IPS DF 4.7 (cell line): ENCODE results near the gene FDX2.

Source experiments
- DNase-seq: peaks from one replicate; pipeline ENCODE4 v3.0.0-alpha.2; 2013; ENCODE audit warnings: low spot score; ENCODE audit errors: extremely low read depth

The FDX2 gene

DNA sequence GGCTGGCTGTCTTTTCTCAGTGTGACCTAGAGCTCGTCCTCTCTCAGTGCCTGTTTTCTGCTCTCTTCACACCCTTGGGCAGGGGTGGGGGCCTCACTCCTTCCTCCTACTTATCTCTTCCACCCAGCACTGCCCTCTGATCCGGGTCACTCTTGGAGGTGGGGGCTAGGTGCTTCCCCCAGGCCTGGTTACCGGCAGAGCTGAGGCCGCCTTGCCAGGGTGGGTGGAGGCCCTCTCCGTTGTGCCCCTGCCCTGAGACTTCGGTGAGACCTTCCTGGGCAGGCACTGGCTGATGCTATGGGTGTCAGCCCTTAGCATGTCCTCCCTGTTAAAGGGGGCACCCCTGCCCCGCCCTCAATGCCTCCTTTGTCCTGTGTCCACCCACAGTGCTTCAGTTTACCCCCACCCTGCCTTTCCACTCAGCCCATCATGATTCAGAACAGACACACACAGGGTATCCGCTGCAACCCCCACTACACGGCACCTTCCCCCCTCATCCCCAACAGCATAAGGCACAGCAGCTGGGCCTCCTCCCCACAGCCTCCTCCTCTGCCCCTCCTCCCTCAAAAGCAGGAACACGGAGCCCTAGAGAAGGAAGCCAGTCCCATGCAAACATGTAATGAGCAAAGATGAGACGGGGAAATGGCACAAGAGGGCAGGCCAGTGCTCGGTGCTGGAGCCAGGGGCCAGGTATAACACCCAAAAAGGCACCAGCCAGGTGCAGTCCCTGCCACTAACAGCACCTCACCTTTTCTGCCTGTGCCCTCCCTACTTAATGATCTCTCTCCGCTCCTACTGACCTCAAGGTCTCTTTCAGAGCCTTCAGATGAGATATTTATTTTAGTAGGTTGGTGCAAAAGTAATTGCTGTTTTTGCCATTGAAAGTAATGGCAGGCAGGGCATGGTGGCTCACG, 16.0 kb downstream of the FDX2 start:
- DNase-seq: no peak

DNA sequence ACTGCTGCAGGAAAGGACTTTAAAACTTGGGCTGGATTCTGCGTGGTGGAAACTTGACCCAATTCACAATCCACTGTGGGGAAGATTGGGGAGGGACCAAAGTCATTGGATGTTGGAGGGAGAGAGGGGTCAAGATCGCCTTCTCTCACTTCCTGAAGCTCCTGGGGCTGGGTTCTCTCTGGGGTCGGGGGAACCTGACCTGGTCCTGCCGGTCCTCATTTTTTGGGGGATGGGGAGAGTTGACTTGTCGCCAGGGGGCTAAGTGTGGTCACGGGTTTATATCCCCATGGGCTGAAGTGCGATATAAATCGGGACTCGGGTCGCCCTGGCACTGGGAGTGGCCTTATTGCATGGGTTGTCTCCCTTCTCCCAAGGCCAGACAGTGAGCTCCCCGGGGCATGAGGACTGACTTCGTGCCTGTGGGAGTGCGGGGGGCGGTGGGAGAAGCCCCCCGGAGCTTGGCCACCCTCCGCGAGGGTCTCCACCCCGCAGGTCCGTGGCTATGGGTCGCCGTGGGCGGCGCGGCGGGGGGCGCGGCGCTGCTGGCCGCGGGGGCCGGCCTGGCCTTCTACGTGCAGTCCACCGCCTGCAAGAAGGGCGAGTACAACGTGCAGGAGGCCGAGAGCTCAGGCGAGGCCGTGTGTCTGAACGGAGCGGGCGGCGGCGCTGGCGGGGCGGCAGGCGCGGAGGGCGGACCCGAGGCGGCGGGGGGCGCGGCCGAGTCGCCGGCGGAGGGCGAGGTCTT, 19.8 kb downstream of the FDX2 start:
- no peak for DNase-seq

DNA sequence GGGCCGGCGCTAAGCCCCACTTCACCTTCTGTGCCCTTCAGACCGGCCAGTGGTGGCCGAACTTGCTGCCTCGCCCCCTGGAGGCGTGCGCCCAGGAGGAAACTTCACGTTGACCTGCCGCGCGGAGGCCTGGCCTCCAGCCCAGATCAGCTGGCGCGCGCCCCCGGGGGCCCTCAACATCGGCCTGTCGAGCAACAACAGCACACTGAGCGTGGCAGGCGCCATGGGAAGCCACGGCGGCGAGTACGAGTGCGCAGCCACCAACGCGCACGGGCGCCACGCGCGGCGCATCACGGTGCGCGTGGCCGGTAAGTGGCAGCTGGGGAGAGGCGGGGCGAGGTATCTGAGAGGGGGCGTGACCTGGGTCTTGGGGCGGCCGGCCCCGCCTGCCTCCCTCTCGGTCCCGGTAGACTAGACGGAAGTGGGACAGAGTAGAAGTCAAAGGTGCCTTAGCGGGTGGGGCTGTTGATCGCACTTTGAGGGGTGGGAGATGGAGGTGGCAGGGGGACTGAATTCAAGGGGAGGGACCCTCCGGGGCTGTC, 20.4 kb downstream of the FDX2 start:
- no peak for DNase-seq

DNA sequence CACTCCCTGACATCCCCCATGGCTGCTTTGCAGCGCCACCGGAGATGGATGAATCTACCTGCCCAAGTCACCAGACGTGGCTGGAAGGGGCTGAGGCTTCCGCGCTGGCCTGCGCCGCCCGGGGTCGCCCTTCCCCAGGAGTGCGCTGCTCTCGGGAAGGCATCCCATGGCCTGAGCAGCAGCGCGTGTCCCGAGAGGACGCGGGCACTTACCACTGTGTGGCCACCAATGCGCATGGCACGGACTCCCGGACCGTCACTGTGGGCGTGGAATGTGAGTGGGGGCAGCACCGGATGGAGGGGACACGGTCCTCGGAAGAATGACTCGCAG, 21.5 kb downstream of the FDX2 start:
- DNase-seq: no peak

DNA sequence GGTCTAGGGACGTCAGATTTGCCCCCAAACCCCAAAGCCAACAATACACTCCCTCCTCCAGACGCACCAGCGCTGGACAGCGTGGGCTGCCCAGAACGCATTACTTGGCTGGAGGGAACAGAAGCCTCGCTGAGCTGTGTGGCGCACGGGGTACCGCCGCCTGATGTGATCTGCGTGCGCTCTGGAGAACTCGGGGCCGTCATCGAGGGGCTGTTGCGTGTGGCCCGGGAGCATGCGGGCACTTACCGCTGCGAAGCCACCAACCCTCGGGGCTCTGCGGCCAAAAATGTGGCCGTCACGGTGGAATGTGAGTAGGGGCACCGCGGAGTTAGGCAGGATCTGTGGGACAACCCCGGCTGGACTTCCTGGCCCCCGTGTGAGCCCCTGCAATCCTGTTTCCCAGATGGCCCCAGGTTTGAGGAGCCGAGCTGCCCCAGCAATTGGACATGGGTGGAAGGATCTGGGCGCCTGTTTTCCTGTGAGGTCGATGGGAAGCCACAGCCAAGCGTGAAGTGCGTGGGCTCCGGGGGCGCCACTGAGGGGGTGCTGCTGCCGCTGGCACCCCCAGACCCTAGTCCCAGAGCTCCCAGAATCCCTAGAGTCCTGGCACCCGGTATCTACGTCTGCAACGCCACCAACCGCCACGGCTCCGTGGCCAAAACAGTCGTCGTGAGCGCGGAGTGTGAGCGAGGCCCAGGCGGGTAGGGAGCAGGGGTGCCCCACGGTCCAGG, 22.0 kb downstream of the FDX2 start:
- no peak for DNase-seq

DNA sequence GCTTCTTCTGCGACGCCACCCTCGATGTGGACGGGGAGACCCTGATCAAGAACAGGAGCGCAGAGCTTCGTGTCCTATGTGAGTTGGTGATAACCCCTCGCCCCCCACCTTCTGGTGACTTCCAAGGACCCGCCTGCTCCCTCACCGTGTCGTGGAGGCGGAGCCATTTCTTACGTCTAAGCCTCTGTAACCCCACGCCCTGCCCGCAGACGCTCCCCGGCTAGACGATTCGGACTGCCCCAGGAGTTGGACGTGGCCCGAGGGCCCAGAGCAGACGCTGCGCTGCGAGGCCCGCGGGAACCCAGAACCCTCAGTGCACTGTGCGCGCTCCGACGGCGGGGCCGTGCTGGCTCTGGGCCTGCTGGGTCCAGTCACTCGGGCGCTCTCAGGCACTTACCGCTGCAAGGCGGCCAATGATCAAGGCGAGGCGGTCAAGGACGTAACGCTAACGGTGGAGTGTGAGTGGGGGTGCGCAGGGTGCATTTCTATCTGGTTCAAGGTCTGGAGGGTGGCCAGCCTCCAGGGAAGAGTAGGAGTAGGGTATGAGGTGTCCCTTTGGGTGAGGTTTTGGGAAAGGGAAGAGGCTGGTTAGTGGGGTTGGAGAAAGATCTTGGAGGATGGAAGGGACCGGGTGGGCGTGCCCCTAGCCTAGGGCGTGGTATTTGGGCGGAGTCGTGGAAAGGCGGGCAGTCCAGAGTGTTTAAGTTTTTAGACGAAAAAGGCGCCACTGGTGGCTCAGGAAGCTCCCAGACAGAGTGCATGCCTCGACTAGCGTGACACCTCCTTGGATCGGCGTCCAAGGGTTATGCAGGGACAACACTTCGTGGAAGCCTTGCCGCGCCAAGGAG, 22.8 kb downstream of the FDX2 start:
- DNase-seq: no peak

DNA sequence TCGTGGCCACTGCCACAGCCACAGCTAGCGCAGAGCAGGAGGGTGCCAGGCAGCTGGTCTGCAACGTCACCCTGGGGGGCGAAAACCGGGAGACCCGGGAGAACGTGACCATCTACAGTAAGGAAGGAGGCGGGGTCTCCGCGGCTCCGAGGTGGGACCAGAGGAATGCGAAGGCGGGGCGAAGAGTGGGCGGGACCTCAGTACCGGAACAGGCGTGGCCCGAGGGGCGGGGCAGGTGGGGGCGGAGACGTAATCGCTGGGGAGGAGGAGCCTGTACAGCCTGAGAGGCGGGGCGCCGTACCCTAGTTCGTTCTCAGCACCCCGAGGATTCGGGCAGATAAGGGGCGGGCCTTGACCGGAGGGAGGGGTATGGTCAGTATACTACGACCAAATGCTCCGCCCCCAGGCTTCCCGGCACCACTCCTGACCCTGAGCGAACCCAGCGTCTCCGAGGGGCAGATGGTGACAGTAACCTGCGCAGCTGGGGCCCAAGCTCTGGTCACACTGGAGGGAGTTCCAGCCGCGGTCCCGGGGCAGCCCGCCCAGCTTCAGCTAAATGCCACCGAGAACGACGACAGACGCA, 23.5 kb downstream of the FDX2 start:
- DNase-seq: no peak

DNA sequence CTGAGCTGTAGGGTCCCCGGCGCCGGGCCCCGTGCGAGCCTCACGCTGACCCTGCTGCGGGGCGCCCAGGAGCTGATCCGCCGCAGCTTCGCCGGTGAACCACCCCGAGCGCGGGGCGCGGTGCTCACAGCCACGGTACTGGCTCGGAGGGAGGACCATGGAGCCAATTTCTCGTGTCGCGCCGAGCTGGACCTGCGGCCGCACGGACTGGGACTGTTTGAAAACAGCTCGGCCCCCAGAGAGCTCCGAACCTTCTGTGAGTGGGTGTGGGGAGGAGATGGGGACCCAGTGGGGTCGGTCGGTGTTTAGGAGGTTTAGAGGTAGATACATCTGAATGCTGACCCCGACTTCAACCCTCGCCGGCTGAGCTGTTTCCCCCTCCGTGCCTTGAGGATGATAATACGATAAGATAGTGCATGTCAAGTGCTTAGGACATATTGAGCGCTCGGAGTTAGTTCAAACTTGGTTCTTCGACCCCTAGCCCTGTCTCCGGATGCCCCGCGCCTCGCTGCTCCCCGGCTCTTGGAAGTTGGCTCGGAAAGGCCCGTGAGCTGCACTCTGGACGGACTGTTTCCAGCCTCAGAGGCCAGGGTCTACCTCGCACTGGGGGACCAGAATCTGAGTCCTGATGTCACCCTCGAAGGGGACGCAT, 24.1 kb downstream of the FDX2 start:
- DNase-seq: no peak

DNA sequence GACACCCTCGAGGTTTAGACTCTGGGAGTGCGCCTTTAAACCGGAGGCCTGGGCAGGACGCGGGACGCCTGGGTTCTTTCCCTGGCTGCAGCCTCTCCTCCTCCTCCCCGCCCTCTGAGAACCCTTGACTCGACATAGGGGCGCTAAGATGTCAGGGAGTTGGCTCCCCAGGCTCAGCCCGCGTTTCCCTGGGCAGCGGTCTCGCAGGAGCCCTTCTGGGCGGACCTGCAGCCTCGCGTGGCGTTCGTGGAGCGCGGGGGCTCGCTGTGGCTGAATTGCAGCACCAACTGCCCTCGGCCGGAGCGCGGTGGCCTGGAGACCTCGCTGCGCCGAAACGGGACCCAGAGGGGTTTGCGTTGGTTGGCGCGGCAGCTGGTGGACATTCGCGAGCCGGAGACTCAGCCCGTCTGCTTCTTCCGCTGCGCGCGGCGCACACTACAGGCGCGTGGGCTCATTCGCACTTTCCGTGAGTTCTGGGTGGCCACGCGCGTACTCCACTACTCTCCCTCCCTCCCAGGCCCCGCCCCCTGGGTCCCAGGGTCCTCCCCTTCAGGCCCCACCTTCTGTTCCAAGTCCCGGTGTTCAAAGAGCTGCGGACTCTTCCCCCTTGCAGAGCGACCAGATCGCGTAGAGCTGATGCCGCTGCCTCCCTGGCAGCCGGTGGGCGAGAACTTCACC, 24.8 kb downstream of the FDX2 start:
- DNase-seq: no peak

DNA sequence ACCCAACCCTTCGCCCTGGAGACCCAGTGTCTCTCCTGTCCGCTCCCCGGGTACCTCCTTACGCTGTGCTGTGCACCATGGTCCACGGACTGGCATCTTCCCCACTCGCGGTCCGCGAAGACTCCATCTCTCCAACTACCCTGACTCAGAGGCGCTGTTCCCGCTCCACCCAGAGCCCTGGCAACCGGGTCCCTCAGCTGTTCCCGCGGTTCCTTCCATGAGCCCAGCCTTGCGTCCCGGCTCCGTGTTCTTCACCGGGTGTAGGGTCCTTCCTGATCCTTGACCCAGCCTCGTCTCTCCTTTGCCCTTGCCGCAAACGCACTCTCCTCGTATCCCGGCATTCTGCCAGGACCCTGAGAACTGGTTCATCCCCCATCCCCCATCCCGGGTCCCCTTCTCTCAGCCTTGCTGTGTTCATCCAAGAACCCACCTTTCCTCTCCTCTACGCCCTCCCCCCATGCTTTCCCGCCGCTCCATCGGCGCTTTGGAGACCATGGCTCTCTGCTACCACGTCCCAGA, 25.4 kb downstream of the FDX2 start:
- no peak for DNase-seq

DNA sequence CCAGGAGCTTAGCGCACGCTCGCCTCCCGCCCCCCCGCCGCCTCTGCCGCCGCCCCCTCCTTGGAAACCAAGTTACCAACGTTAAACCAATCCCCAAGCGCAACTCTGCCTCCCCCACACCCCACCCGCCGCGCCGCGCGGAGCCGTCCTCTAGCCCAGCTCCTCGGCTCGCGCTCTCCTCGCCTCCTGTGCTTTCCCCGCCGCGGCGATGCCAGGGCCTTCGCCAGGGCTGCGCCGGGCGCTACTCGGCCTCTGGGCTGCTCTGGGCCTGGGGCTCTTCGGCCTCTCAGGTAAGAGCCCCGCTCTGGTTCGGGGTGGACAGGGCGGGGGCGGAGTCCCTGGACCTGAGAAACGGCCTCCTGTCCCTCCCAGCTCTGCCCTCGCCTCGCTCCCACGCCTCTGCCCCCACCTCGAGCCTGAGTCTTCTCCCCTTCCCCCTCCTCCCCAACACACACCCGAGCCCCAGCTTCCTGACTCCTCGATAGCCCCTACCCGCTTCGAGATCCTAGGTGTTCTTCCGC, 25.9 kb downstream of the FDX2 start, which contains the start of gene ICAM5:
Gene ICAM5 (plus strand): TSS at position 117 of the 521 bp plus-strand sequence. CDS start 92 bp downstream, at position 209.
- no peak for DNase-seq

DNA sequence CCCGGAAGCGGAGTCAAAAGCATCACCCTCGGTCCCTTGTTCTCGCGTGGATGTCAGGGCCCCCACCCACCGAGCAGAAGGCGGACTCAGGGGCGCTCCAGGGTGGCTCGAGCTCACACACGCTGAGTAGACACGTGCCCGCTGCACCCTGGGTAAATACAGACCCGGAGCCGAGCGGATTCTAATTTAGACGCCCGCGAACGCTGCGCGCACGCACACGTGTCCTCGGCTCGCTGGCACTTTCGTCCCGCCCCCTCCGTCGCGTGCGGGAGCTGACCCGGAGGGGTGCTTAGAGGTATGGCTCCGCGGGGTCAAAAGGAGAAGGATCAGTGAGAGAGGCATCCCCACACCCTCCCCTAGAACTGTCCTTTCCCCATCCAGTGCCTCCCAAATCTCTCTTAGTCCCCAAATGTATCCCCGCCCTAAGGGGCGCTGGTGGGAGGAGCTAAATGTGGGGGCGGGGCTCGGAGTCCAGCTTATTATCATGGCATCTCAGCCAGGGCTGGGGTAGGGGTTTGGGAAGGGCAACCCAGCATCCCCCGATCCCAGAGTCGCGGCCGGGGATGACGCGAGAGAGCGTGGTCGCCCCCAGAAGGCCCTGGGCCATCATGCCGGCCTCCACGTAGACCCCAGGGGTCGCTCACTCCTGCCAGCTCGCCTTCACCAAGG, 26.5 kb downstream of the FDX2 start:
- no peak for DNase-seq

DNA sequence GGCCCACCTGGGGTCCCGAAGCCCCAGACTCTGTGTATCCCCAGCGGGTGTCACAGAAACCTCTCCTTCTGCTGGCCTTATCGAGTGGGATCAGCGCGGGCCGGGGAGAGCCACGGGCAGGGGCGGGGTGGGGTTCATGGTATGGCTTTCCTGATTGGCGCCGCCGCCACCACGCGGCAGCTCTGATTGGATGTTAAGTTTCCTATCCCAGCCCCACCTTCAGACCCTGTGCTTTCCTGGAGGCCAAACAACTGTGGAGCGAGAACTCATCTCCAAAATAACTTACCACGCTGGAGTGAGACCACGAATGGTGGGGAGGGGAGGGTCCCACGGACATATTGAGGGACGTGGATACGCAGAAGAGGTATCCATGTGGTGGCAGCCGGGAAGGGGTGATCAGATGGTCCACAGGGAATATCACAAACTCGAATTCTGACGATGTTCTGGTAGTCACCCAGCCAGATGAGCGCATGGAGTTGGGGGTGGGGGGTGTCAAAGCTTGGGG, 27.1 kb downstream of the FDX2 start:
- no peak for DNase-seq

DNA sequence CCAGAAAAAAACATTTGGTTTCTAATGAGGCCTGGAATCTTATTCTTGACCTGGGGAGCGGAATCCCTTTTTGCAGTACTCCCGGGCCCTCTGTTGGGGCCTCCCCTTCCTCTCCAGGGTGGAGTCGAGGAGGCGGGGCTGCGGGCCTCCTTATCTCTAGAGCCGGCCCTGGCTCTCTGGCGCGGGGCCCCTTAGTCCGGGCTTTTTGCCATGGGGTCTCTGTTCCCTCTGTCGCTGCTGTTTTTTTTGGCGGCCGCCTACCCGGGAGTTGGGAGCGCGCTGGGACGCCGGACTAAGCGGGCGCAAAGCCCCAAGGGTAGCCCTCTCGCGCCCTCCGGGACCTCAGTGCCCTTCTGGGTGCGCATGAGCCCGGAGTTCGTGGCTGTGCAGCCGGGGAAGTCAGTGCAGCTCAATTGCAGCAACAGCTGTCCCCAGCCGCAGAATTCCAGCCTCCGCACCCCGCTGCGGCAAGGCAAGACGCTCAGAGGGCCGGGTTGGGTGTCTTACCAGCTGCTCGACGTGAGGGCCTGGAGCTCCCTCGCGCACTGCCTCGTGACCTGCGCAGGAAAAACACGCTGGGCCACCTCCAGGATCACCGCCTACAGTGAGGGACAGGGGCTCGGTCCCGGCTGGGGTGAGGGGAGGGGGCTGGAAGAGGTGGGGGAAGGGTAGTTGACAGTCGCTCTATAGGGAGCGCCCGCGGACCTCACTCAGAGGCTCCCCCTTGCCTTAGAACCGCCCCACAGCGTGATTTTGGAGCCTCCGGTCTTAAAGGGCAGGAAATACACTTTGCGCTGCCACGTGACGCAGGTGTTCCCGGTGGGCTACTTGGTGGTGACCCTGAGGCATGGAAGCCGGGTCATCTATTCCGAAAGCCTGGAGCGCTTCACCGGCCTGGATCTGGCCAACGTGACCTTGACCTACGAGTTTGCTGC, 28.7 kb downstream of the FDX2 start, which contains the start of gene ICAM4:
Gene ICAM4 (plus strand): TSS at position 153 of the 935 bp plus-strand sequence. CDS start 58 bp downstream, at position 211.
- no peak for DNase-seq

DNA sequence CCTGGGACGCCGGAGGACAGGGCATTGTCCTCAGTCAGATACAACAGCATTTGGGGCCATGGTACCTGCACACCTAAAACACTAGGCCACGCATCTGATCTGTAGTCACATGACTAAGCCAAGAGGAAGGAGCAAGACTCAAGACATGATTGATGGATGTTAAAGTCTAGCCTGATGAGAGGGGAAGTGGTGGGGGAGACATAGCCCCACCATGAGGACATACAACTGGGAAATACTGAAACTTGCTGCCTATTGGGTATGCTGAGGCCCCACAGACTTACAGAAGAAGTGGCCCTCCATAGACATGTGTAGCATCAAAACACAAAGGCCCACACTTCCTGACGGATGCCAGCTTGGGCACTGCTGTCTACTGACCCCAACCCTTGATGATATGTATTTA, 30.4 kb downstream of the FDX2 start:
- DNase-seq: no peak

DNA sequence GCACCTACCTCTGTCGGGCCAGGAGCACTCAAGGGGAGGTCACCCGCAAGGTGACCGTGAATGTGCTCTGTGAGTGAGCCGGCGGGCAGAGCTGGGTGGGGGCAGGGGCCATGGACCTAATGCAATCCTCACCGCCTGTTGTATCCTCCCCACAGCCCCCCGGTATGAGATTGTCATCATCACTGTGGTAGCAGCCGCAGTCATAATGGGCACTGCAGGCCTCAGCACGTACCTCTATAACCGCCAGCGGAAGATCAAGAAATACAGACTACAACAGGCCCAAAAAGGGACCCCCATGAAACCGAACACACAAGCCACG, 30.9 kb downstream of the FDX2 start:
- no peak for DNase-seq
